Mammary epithelial cell (primary cell): ENCODE results near the gene LRRC73.

Experiments
- EZH2 ChIP-seq: IDR thresholded peaks from 2 replicates; pipeline ENCODE4 v1.6.1; 2012; ENCODE audit warnings: low read length, inconsistent platforms, borderline replicate concordance
- TF ChIP-seq, protein P1 (sequence below), 2 donors: IDR thresholded peaks in 1 of 2; conservative IDR thresholded peaks in 1 of 2; 2 replicates each; pipeline ENCODE4 v1.5.1; 2011 to 2012; ENCODE audit warnings: inconsistent platforms in 2 of 2, low read length in 2 of 2, mild to moderate bottlenecking in 2 of 2, control low read depth in 1 of 2, low read depth in 1 of 2; ENCODE audit not compliant: insufficient read depth in 1 of 2; ENCODE audit errors: extremely low read depth in 1 of 2

DNA sequence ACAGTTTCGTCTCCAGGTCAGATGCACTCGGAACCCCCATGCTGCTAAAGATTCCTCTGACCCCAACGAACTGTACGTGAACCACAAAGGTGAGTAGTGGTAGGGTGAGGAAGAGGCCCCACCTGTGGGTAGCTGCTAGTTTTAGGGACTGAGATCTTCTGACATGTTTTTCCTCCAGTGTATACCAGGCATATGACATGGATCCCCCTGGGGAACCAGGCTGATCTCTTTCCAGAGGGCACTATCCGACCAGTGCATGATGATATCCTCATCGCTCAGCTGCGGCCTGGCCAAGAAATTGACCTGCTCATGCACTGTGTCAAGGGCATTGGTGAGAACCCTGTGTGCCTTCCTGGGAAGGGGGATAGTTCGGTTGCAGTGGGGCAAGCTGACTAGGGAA is 10.0 kb upstream of the LRRC73 start:
- TF ChIP-seq, protein P1, sequence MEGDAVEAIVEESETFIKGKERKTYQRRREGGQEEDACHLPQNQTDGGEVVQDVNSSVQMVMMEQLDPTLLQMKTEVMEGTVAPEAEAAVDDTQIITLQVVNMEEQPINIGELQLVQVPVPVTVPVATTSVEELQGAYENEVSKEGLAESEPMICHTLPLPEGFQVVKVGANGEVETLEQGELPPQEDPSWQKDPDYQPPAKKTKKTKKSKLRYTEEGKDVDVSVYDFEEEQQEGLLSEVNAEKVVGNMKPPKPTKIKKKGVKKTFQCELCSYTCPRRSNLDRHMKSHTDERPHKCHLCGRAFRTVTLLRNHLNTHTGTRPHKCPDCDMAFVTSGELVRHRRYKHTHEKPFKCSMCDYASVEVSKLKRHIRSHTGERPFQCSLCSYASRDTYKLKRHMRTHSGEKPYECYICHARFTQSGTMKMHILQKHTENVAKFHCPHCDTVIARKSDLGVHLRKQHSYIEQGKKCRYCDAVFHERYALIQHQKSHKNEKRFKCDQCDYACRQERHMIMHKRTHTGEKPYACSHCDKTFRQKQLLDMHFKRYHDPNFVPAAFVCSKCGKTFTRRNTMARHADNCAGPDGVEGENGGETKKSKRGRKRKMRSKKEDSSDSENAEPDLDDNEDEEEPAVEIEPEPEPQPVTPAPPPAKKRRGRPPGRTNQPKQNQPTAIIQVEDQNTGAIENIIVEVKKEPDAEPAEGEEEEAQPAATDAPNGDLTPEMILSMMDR (conservative IDR thresholded peaks at IDR 0.05 in 1 of 2, IDR thresholded peaks at IDR 0.05 in 1 of 2; ENCODE audit: extremely low read depth in 1 of 2, insufficient read depth in 1 of 2, low read depth in 1 of 2, low read length in 2 of 2), result no peak
- no peak for TF ChIP-seq EZH2
